Brain microvascular endothelial cell (primary cell): ENCODE data around the gene TBC1D32.
"Not testable (repeated sequence)": the region's sequence is repeated elsewhere in the genome, so short reads cannot be mapped to it uniquely, and the experiment has no call there.

Experiments
- DNase-seq: peaks from one replicate; pipeline ENCODE4 v3.0.0-alpha.2; 2020
- H3K27ac ChIP-seq: fragments of 250-450 bp; sonication (Bioruptor Pico); 2 replicates; pipeline ENCODE4 v1.5.1; 2020; ENCODE audit warnings: mild to moderate bottlenecking, moderate library complexity
- H3K27me3 ChIP-seq: fragments of 250-450 bp; sonication (Bioruptor Pico); replicated peaks from 2 replicates; pipeline ENCODE4 v1.5.1; 2020; ENCODE audit warnings: mild to moderate bottlenecking
- H3K36me3 ChIP-seq: fragments of 250-450 bp; sonication (Bioruptor Pico); replicated peaks from 2 replicates; pipeline ENCODE4 v1.5.1; 2020; ENCODE audit warnings: mild to moderate bottlenecking
- H3K4me3 ChIP-seq: 2 replicates; pipeline ENCODE4 v1.5.1; 2011; ENCODE audit warnings: low read depth, mild to moderate bottlenecking, control low read depth, low read length, moderate library complexity
- in situ Hi-C: cut with HindIII; loops from 2 replicates; pipeline ENCODE4 v1.10.0; 2017; ENCODE audit warnings: low sequenced_read_pairs, low pct_ligation_motif_present
- TF ChIP-seq, protein P1 (sequence below): IDR thresholded peaks from 2 replicates; pipeline ENCODE4 v1.5.1; 2011; ENCODE audit warnings: low read depth, mild to moderate bottlenecking, moderate library complexity, low read length, control low read depth, inconsistent platforms; ENCODE audit errors: missing control alignments

Gene TBC1D32, protein sequence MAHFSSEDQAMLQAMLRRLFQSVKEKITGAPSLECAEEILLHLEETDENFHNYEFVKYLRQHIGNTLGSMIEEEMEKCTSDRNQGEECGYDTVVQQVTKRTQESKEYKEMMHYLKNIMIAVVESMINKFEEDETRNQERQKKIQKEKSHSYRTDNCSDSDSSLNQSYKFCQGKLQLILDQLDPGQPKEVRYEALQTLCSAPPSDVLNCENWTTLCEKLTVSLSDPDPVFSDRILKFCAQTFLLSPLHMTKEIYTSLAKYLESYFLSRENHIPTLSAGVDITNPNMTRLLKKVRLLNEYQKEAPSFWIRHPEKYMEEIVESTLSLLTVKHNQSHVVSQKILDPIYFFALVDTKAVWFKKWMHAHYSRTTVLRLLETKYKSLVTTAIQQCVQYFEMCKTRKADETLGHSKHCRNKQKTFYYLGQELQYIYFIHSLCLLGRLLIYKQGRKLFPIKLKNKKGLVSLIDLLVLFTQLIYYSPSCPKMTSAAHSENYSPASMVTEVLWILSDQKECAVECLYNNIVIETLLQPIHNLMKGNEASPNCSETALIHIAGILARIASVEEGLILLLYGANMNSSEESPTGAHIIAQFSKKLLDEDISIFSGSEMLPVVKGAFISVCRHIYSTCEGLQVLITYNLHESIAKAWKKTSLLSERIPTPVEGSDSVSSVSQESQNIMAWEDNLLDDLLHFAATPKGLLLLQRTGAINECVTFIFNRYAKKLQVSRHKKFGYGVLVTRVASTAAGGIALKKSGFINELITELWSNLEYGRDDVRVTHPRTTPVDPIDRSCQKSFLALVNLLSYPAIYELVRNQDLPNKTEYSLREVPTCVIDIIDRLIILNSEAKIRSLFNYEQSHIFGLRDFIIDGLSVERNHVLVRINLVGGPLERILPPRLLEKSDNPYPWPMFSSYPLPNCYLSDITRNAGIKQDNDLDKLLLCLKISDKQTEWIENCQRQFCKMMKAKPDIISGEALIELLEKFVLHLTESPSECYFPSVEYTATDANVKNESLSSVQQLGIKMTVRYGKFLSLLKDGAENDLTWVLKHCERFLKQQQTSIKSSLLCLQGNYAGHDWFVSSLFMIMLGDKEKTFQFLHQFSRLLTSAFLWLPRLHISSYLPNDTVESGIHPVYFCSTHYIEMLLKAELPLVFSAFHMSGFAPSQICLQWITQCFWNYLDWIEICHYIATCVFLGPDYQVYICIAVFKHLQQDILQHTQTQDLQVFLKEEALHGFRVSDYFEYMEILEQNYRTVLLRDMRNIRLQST

GRCh38 chr6:121334299-121335086 lies at the start of gene TBC1D32:
Gene TBC1D32, minus strand, starts transcription at chr6:121334480. Its CDS starts 50 bp downstream, at chr6:121334430.
- Histone ChIP-seq H3K27ac (peak within 1 kb of the TSS; percentile 98), H3K4me3 (peak within 1 kb of the TSS; percentile 78), H3K36me3 (no peaks in the 10 kb centered on the region), H3K27me3 (no peaks in the 10 kb centered on the region)
- DNase-seq: peak; percentile 92
- TF ChIP-seq, protein P1, sequence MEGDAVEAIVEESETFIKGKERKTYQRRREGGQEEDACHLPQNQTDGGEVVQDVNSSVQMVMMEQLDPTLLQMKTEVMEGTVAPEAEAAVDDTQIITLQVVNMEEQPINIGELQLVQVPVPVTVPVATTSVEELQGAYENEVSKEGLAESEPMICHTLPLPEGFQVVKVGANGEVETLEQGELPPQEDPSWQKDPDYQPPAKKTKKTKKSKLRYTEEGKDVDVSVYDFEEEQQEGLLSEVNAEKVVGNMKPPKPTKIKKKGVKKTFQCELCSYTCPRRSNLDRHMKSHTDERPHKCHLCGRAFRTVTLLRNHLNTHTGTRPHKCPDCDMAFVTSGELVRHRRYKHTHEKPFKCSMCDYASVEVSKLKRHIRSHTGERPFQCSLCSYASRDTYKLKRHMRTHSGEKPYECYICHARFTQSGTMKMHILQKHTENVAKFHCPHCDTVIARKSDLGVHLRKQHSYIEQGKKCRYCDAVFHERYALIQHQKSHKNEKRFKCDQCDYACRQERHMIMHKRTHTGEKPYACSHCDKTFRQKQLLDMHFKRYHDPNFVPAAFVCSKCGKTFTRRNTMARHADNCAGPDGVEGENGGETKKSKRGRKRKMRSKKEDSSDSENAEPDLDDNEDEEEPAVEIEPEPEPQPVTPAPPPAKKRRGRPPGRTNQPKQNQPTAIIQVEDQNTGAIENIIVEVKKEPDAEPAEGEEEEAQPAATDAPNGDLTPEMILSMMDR: no peak
- in situ Hi-C loops: no loop called here

GRCh38 chr6:121383478-121383877 lies 49.2 kb upstream of the TBC1D32 start:
- no peak overlapping the region for H3K27ac ChIP-seq
- no peak for DNase-seq
- H3K27me3 ChIP-seq: no peaks in the 10 kb centered on the region
- in situ Hi-C loops: no loop called here
- H3K4me3 ChIP-seq: no peak overlapping the region
- no peaks in the 10 kb centered on the region for H3K36me3 ChIP-seq
- TF ChIP-seq, protein P1: no peak

DNA sequence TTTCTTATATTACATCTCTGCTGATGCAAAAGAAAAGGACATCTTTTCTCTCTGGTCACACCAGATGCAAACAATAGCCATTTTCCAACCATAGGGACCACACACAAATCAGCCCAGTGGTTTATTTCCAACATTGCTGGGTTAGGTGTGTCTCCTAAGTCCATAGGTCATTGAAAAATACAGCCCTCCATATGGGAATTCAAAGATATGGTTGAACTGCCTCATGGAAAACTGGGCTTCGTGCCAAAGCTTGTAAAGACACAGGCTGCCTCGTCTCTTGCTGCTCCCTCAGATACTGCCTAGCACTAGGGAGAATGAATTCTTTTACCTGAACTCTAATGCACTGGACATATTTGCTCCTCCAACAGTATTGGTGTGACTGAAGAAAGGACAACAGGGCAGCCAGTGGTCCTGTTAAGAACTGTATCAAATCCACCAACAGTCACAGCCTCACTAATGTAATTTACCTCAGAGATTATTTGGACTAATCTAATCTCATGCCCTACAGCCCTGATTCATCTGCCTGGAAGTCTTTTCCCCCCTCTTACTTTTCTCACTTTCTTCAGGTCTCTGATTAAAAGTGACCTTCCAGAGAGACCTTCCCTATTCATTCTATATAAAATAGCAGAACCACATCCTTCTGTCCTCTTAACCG lies 48.3 kb upstream of the TBC1D32 start:
- H3K36me3 ChIP-seq: no peaks in the 10 kb centered on the region
- no peak overlapping the region for H3K27ac ChIP-seq
- TF ChIP-seq, protein P1: no peak
- no peaks in the 10 kb centered on the region for H3K27me3 ChIP-seq
- DNase-seq: no peak
- H3K4me3 ChIP-seq: no peak overlapping the region
- in situ Hi-C loops: no loop called here

DNA sequence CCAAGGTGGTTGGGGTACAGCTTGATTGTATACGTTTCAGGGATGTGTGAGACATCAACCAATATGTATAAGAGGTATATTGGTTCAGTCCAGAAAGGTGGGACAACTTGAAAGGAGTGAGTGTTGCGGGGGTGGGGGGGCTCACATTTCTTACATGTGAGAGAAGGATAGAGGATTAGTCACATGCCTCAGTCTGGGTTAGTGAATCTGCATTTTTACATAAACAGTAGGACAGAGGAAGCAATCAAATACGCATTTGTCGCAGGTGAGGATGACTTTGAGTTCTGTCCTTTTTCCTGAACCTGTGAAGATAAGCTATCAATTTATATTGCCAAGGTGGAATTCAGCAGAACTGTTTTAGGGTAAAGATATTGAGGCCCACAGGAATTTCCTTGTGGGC lies 42.1 kb upstream of the TBC1D32 start:
- Histone ChIP-seq H3K36me3 (no peaks in the 10 kb centered on the region), H3K4me3 (no peak overlapping the region), H3K27ac (no peak overlapping the region), H3K27me3 (no peaks in the 10 kb centered on the region)
- TF ChIP-seq, protein P1: no peak
- DNase-seq: no peak
- in situ Hi-C loops: no loop called here

- DNase-seq, H3K27me3 ChIP-seq, H3K27ac ChIP-seq, H3K4me3 ChIP-seq, in situ Hi-C loops, H3K36me3 ChIP-seq: not testable (repeated sequence)
Observed at GRCh38 chr6:121374219-121374618, 39.9 kb upstream of the TBC1D32 start.
